ENCODE results near the gene CREM.

Gene CREM

DNA sequence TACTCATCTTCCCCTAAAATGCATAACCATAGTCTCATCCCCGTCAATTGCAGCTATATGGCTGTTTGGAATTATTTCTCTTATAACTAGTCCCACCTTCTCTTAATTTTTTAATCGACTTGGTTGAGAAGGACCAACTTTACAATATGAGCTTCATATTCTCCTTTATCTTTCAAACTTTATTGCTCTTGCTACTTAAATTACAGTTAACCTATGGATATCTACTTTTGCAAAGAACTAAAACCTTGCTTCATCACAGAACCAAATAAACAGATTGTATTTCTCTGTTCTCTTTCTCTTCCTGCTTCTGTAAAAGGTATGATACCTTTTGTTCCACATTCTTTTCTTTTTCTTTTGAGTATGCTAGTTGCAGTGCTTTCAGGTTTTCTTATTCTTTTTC lies 6.1 kb downstream of the CREM start:
- no peak for DNase-seq (ENCODE audit: low read depth)
- TF ChIP-seq, protein P1, sequence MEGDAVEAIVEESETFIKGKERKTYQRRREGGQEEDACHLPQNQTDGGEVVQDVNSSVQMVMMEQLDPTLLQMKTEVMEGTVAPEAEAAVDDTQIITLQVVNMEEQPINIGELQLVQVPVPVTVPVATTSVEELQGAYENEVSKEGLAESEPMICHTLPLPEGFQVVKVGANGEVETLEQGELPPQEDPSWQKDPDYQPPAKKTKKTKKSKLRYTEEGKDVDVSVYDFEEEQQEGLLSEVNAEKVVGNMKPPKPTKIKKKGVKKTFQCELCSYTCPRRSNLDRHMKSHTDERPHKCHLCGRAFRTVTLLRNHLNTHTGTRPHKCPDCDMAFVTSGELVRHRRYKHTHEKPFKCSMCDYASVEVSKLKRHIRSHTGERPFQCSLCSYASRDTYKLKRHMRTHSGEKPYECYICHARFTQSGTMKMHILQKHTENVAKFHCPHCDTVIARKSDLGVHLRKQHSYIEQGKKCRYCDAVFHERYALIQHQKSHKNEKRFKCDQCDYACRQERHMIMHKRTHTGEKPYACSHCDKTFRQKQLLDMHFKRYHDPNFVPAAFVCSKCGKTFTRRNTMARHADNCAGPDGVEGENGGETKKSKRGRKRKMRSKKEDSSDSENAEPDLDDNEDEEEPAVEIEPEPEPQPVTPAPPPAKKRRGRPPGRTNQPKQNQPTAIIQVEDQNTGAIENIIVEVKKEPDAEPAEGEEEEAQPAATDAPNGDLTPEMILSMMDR (IDR thresholded peaks at IDR 0.05; ENCODE audit: control insufficient read depth, insufficient read depth, low read depth, low read length, missing control alignments) = no peak
- H3K4me3 ChIP-seq (ENCODE audit: control insufficient read depth, low read depth, low read length) = no peak overlapping the region

DNA sequence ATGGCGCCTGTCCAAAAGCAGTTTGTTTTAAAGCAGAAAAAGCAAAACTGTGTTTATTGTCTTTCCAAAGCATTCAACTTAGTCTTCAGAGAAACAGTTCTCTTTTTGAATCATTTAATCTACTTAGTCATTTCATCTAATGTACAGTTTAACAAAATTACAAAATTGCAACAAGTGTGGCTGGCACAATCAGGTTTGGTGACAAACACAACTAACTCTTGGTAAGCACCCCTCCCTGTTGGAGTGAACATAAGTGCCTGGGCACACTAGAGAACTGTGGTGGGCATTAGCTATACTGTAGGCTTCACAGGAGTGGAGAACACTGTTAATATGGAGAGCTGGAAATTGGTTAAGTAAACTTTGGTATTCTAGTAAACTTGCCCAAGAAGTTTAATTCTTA lies 6.9 kb downstream of the CREM start:
- DNase-seq (ENCODE audit: low read depth) = no peak
- TF ChIP-seq, protein P1 (IDR thresholded peaks at IDR 0.05; ENCODE audit: control insufficient read depth, insufficient read depth, low read depth, low read length, missing control alignments) = no peak
- H3K4me3 ChIP-seq (ENCODE audit: control insufficient read depth, low read depth, low read length) = no peak overlapping the region

DNA sequence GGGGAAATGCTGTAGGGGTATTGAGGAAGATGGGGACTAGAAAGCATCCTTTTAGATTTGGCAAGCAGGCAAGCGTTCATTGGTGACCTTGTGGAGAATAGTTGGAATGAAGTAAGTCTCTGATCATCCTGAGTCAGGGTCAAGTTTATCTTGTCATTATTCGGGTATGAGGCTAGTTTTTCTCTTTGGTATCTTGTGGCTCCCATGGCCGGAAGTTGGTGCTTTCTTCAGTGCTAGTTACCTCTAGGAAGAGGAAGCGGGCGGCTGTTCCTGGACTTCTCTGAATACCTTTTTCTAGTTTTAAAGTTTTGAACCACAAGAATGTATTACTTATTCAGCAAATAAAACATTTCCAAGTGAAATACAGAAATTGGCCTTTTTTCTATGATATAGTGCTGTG lies 9.2 kb downstream of the CREM start:
- H3K4me3 ChIP-seq (ENCODE audit: control insufficient read depth, low read depth, low read length) = no peak overlapping the region
- TF ChIP-seq, protein P1 (IDR thresholded peaks at IDR 0.05; ENCODE audit: control insufficient read depth, insufficient read depth, low read depth, low read length, missing control alignments) = no peak
- DNase-seq (ENCODE audit: low read depth) = no peak

DNA sequence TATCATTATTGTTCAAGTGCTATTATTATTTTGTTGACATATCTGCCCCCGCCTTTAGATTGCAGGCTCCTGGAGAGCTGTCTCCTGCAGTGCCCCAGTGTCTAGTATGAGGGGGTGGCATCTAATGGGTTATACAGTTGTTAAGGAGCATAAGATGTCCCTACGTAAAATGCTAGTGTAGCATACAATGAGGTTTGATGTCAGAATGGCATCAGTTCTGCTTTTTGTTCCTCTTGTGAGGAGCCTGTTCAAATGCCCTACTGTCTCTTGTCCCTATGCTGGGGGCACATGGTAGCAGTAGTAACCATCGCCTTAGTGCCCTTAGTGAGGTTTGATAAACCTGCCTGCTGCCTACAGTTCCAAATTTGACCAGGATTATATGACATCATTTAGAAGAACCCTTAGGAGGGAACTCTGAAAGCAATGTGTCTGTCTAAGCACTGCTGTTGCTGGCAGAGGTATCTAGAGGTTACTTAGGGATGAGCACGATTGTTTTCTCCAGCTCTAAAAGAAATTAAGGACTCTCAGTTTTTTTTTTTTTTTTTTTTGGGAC lies 9.7 kb downstream of the CREM start:
- H3K4me3 ChIP-seq (ENCODE audit: control insufficient read depth, low read depth, low read length) = no peak overlapping the region
- TF ChIP-seq, protein P1 (IDR thresholded peaks at IDR 0.05; ENCODE audit: control insufficient read depth, insufficient read depth, low read depth, low read length, missing control alignments) = no peak
- no peak for DNase-seq (ENCODE audit: low read depth)

DNA sequence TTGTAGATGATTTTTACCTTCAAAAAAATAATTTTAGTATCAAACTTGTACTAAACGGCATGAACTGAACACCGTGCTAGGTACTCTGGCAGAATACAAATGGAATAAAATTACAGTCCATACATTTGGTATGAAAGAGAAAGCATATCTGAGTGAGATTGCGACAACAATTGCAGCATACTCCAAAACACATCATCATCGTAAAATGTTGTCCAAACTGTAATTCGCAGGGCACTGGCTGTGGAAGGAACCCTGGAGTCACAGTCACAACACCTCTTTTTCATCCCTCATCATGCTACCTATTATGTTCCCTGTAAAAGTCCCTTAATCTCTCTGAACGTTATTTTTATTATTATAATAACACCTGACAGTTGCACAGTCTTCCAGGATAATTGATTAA lies 13.5 kb downstream of the CREM start:
- H3K4me3 ChIP-seq (ENCODE audit: control insufficient read depth, low read depth, low read length) = no peak overlapping the region
- TF ChIP-seq, protein P1 (IDR thresholded peaks at IDR 0.05; ENCODE audit: control insufficient read depth, insufficient read depth, low read depth, low read length, missing control alignments) = no peak
- no peak for DNase-seq (ENCODE audit: low read depth)

DNA sequence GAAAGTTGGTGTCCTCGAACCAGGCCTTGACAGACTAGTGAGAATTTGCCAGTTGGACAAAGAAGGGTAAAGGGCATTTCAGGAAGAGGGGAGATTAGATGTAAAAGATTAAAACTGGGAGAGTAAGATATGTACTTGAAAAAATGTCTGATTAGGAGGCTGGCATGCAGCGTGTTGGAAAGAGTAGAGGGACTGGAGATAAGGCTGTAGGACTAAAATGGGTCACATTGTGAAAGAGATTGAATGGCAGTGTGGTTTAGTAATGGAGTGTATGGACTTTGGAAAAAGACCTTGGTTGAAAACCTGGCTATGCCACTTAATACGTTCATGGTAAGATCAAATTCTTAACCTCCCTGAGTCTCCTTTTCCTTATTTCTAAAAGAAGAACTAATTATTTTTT lies 14.1 kb downstream of the CREM start:
- TF ChIP-seq, protein P1 (IDR thresholded peaks at IDR 0.05; ENCODE audit: control insufficient read depth, insufficient read depth, low read depth, low read length, missing control alignments) = no peak
- DNase-seq (ENCODE audit: low read depth) = no peak
- no peak overlapping the region for H3K4me3 ChIP-seq (ENCODE audit: control insufficient read depth, low read depth, low read length)

DNA sequence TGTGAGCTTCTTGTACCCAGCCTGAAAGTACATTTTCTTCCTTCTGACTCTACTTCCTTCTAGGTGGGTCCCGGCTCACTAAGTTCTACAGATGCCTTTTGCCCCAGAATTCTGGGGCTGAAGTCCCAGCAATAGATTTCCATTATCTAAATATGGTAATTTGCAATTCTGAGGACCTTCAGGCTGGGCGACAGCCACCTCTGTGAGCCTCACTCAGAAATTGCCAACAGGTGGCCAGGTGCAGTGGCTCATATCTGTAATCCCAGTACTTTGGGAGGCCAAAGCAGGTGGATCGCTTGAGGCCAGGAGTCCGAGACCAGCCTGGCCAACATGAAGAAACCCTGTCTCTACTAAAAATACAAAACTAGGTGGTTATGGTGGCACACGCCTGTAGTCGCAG lies 23.7 kb downstream of the CREM start:
- no peak overlapping the region for H3K4me3 ChIP-seq (ENCODE audit: control insufficient read depth, low read depth, low read length)
- TF ChIP-seq, protein P1 (IDR thresholded peaks at IDR 0.05; ENCODE audit: control insufficient read depth, insufficient read depth, low read depth, low read length, missing control alignments) = no peak
- DNase-seq (ENCODE audit: low read depth) = no peak

Measured in AG09309 (cell line).